ENCODE measurements around the gene LTA. TPM values are rescaled to one million over a fixed set of nuclear protein-coding genes. Genes with fewer than 3 reads are reported as not detected.

LTA gene
- total RNA-seq, 2 experiments from 2014 or later: 21.8 to 70.0 TPM

- peaks cover 63% of the 10 kb centered on the region for H3K36me3 Mint-ChIP-seq
- no peaks in the 10 kb centered on the region for H3K27me3 Mint-ChIP-seq
- no peak for DNase-seq
- ATAC-seq: no peak
- no peaks in the 10 kb centered on the region for H3K9me3 Mint-ChIP-seq (ENCODE audit: low read depth)
- CTCF ChIA-PET: interaction anchor here (1.3 to 26.0 kb wide), 6 partner anchors 9 to 252 kb away, joined by 3 to 952 read pairs (median 146); partner anchors contain the start of genes ATP6V1G2, DDX39B, LST1 and LTA
- H3K27ac Mint-ChIP-seq: peak overlapping the region; percentile 65
- peaks cover 71% of the 10 kb centered on the region for H3K4me1 Mint-ChIP-seq
- H3K4me3 Mint-ChIP-seq: peak overlapping the region; percentile 86
Observed at GRCh38 chr6:31578184-31579118, 6.4 kb downstream of the LTA start.

GRCh38 chr6:31579119-31579505 lies 7.0 kb downstream of the LTA start:
- Mint-ChIP-seq H3K36me3 (peaks cover 66% of the 10 kb centered on the region), H3K4me1 (peaks cover 70% of the 10 kb centered on the region), H3K9me3 (ENCODE audit: low read depth) (no peaks in the 10 kb centered on the region), H3K27ac (peak overlapping the region; percentile 65), H3K27me3 (no peaks in the 10 kb centered on the region), H3K4me3 (peak overlapping the region; percentile 86)
- ATAC-seq: no peak
- CTCF ChIA-PET: interaction anchor here (1.9 to 26.0 kb wide), 5 partner anchors 9 to 43 kb away, joined by 6 to 952 read pairs (median 189); partner anchors contain the start of genes ATP6V1G2, DDX39B, LST1 and LTA
- DNase-seq: no peak

- CTCF ChIA-PET: interaction anchor here (1.2 to 26.0 kb wide), 8 partner anchors 10 to 159 kb away, joined by 3 to 952 read pairs (median 56); partner anchors contain the start of genes ATP6V1G2, DDX39B, LST1 and LTA
- no peak for DNase-seq
- Mint-ChIP-seq H3K4me1 (peaks cover 70% of the 10 kb centered on the region), H3K36me3 (peaks cover 66% of the 10 kb centered on the region), H3K4me3 (peak overlapping the region; percentile 86), H3K27ac (peak overlapping the region; percentile 94), H3K9me3 (ENCODE audit: low read depth) (no peaks in the 10 kb centered on the region), H3K27me3 (no peaks in the 10 kb centered on the region)
- no peak for ATAC-seq
Observed at GRCh38 chr6:31579546-31580437, 7.7 kb downstream of the LTA start.

- Mint-ChIP-seq H3K36me3 (peaks cover 65% of the 10 kb centered on the region), H3K27ac (peak overlapping the region; percentile 94), H3K4me1 (peaks cover 70% of the 10 kb centered on the region), H3K4me3 (peak overlapping the region; percentile 86), H3K9me3 (ENCODE audit: low read depth) (no peaks in the 10 kb centered on the region), H3K27me3 (no peaks in the 10 kb centered on the region)
- DNase-seq (no peak), ATAC-seq (no peak)
- CTCF ChIA-PET: interaction anchor here (1.2 to 26.0 kb wide), 8 partner anchors 11 to 158 kb away, joined by 3 to 952 read pairs (median 56); partner anchors contain the start of genes ATP6V1G2, DDX39B, LST1 and LTA
Observed at GRCh38 chr6:31580438-31580740, 8.3 kb downstream of the LTA start.

- peak overlapping the region; percentile 86 for H3K4me3 Mint-ChIP-seq
- no peaks in the 10 kb centered on the region for H3K27me3 Mint-ChIP-seq
- peaks cover 59% of the 10 kb centered on the region for H3K36me3 Mint-ChIP-seq
- ATAC-seq (peak; percentile 71), DNase-seq (peak; percentile 92)
- H3K4me1 Mint-ChIP-seq: peaks cover 70% of the 10 kb centered on the region
- H3K9me3 Mint-ChIP-seq (ENCODE audit: low read depth): no peaks in the 10 kb centered on the region
- CTCF ChIA-PET: interaction anchor here (0.7 to 26.0 kb wide), 9 partner anchors 11 to 158 kb away, joined by 3 to 952 read pairs (median 19); partner anchors contain the start of genes ATP6V1G2, DDX39B, LST1 and LTA
- H3K27ac Mint-ChIP-seq: peak overlapping the region; percentile 94
Observed at GRCh38 chr6:31580807-31581433, 8.8 kb downstream of the LTA start.

GRCh38 chr6:31581434-31582229 lies 9.5 kb downstream of the LTA start:
- no peaks in the 10 kb centered on the region for H3K9me3 Mint-ChIP-seq (ENCODE audit: low read depth)
- peaks cover 52% of the 10 kb centered on the region for H3K36me3 Mint-ChIP-seq
- H3K4me1 Mint-ChIP-seq: peaks cover 70% of the 10 kb centered on the region
- no peaks in the 10 kb centered on the region for H3K27me3 Mint-ChIP-seq
- peak overlapping the region; percentile 86 for H3K4me3 Mint-ChIP-seq
- CTCF ChIA-PET: interaction anchor here (0.7 to 26.0 kb wide), 9 partner anchors 12 to 246 kb away, joined by 3 to 952 read pairs (median 19); partner anchors contain the start of genes ATP6V1G2, DDX39B, HSPA1B and LST1
- peak overlapping the region; percentile 94 for H3K27ac Mint-ChIP-seq
- DNase-seq (no peak), ATAC-seq (no peak)

GRCh38 chr6:31582230-31582643 lies 10.1 kb downstream of the LTA start, which contains the start of gene LTB:
Gene LTB, minus strand, starts transcription at chr6:31582424. Its CDS starts 7 bp downstream, at chr6:31582417.
- ATAC-seq (peak; percentile 4), DNase-seq (peak; percentile 69)
- Mint-ChIP-seq H3K27me3 (no peaks in the 10 kb centered on the region), H3K27ac (peak within 1 kb of the TSS; percentile 94), H3K9me3 (ENCODE audit: low read depth) (no peaks in the 10 kb centered on the region), H3K36me3 (peaks cover 48% of the 10 kb centered on the region), H3K4me1 (peaks cover 70% of the 10 kb centered on the region), H3K4me3 (peak within 1 kb of the TSS; percentile 86)
- CTCF ChIA-PET: interaction anchor here (1.2 to 26.0 kb wide), 7 partner anchors 1 to 245 kb away, joined by 3 to 952 read pairs (median 189); partner anchors contain the start of genes ATP6V1G2, DDX39B, HSPA1B and LST1

- peak; percentile 77 for DNase-seq
- CTCF ChIA-PET: interaction anchor here (1.1 to 26.0 kb wide), 6 partner anchors 4 to 39 kb away, joined by 3 to 952 read pairs (median 560); partner anchors contain the start of genes ATP6V1G2, DDX39B, LST1 and LTB
Observed at GRCh38 chr6:31585491-31585890, 13.4 kb downstream of the LTA start.

GRCh38 chr6:31586008-31586407 lies 13.9 kb downstream of the LTA start, which contains the start of gene LST1:
Gene LST1, plus strand, starts transcription at chr6:31586277. Its CDS starts 1,023 bp downstream, at chr6:31587300.
- Mint-ChIP-seq H3K4me1 (peaks cover 76% of the 10 kb centered on the region), H3K4me3 (peak within 1 kb of the TSS; percentile 83), H3K27me3 (no peaks in the 10 kb centered on the region), H3K36me3 (peaks cover 44% of the 10 kb centered on the region), H3K9me3 (ENCODE audit: low read depth) (no peaks in the 10 kb centered on the region), H3K27ac (peak within 1 kb of the TSS; percentile 96)
- peak; percentile 7 for ATAC-seq
- CTCF ChIA-PET: interaction anchor here (1.1 to 26.0 kb wide), 7 partner anchors 5 to 219 kb away, joined by 3 to 952 read pairs (median 189); partner anchors contain the start of genes ATP6V1G2, DDX39B, LST1 and LTB
- DNase-seq: no peak

More at GRCh38 chr6:31585491-31585890, 13.4 kb downstream of the LTA start:
- ATAC-seq: peak; percentile 28
- no peaks in the 10 kb centered on the region for H3K27me3 Mint-ChIP-seq
- peak overlapping the region; percentile 96 for H3K27ac Mint-ChIP-seq
- H3K4me1 Mint-ChIP-seq: peaks cover 71% of the 10 kb centered on the region
- no peaks in the 10 kb centered on the region for H3K9me3 Mint-ChIP-seq (ENCODE audit: low read depth)
- H3K36me3 Mint-ChIP-seq: peaks cover 46% of the 10 kb centered on the region
- peak overlapping the region; percentile 83 for H3K4me3 Mint-ChIP-seq

GRCh38 chr6:31586599-31587281 lies 14.7 kb downstream of the LTA start:
- Mint-ChIP-seq H3K9me3 (ENCODE audit: low read depth) (no peaks in the 10 kb centered on the region), H3K36me3 (peaks cover 37% of the 10 kb centered on the region), H3K4me1 (peaks cover 83% of the 10 kb centered on the region), H3K27ac (peak overlapping the region; percentile 96), H3K4me3 (peak overlapping the region; percentile 83), H3K27me3 (no peaks in the 10 kb centered on the region)
- ATAC-seq (peak; percentile 32), DNase-seq (no peak)
- CTCF ChIA-PET: interaction anchor here (0.8 to 26.0 kb wide), 9 partner anchors 6 to 220 kb away, joined by 3 to 952 read pairs (median 5); partner anchors contain the start of genes ATP6V1G2, DDX39B, GPANK1 and LST1
